Measurements from ENCODE around the gene ATRIP. TPM values are rescaled to one million over a fixed set of nuclear protein-coding genes. Genes with fewer than 3 reads are reported as not detected.

ATRIP gene
- total RNA-seq, 6 experiments from 2014 or later = 7.0 to 10.5 (median 8.2) TPM

- Mint-ChIP-seq H3K27me3 (ENCODE audit: insufficient read depth) (no peaks in the 10 kb centered on the region), H3K9me3 (no peaks in the 10 kb centered on the region), H3K36me3 (ENCODE audit: low read depth) (peaks cover 5% of the 10 kb centered on the region; the same call in 1 of the 2 replicates), H3K4me3 (no peak overlapping the region), H3K4me1 (ENCODE audit: low read depth) (peaks cover 23% of the 10 kb centered on the region), H3K27ac (no peak overlapping the region)
- DNase-seq = no peak
- TF ChIP-seq, protein P1, sequence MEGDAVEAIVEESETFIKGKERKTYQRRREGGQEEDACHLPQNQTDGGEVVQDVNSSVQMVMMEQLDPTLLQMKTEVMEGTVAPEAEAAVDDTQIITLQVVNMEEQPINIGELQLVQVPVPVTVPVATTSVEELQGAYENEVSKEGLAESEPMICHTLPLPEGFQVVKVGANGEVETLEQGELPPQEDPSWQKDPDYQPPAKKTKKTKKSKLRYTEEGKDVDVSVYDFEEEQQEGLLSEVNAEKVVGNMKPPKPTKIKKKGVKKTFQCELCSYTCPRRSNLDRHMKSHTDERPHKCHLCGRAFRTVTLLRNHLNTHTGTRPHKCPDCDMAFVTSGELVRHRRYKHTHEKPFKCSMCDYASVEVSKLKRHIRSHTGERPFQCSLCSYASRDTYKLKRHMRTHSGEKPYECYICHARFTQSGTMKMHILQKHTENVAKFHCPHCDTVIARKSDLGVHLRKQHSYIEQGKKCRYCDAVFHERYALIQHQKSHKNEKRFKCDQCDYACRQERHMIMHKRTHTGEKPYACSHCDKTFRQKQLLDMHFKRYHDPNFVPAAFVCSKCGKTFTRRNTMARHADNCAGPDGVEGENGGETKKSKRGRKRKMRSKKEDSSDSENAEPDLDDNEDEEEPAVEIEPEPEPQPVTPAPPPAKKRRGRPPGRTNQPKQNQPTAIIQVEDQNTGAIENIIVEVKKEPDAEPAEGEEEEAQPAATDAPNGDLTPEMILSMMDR (IDR thresholded peaks at IDR 0.05) = no peak
Measured at GRCh38 chr3:48404440-48405342, 41.8 kb upstream of the ATRIP start.

GRCh38 chr3:48405343-48405881 is 41.1 kb upstream of the ATRIP start:
- no peak for DNase-seq
- H3K36me3 Mint-ChIP-seq (ENCODE audit: low read depth) = peaks cover 5% of the 10 kb centered on the region; the same call in 1 of the 2 replicates
- peaks cover 23% of the 10 kb centered on the region for H3K4me1 Mint-ChIP-seq (ENCODE audit: low read depth)
- no peaks in the 10 kb centered on the region for H3K9me3 Mint-ChIP-seq
- no peak overlapping the region for H3K4me3 Mint-ChIP-seq
- TF ChIP-seq, protein P1 (IDR thresholded peaks at IDR 0.05) = no peak
- no peaks in the 10 kb centered on the region for H3K27me3 Mint-ChIP-seq (ENCODE audit: insufficient read depth)
- no peak overlapping the region for H3K27ac Mint-ChIP-seq

DNA sequence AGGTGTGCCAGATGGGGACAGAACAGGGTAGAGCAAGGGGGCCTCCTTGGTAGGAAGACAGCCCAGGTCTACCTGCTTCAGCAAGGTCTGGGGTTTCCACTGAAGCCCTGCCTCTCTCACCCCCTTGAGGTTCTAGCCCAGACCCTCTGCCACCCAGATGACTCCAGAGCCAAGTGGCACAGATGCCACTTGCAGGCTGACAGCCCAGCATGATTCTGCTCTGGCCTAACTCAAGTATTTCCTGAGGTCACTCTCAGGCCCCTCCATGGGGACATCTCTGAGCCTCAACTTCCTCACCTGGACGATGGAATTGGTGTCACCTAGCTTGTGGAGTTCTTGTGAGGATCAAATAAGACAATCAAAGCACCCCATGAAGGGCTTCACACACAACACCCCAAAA is 40.6 kb upstream of the ATRIP start:
- H3K27ac Mint-ChIP-seq = no peak overlapping the region
- H3K27me3 Mint-ChIP-seq (ENCODE audit: insufficient read depth) = no peaks in the 10 kb centered on the region

GRCh38 chr3:48406443-48407431 is 39.8 kb upstream of the ATRIP start:
- Mint-ChIP-seq H3K9me3 (no peaks in the 10 kb centered on the region), H3K36me3 (ENCODE audit: low read depth) (peaks cover 5% of the 10 kb centered on the region; the same call in 1 of the 2 replicates), H3K27ac (no peak overlapping the region), H3K4me3 (no peak overlapping the region), H3K4me1 (ENCODE audit: low read depth) (peaks cover 12% of the 10 kb centered on the region), H3K27me3 (ENCODE audit: insufficient read depth) (no peaks in the 10 kb centered on the region)
- TF ChIP-seq, protein P1 (IDR thresholded peaks at IDR 0.05) = no peak
- no peak for DNase-seq

More for the DNA sequence above, 40.6 kb upstream of the ATRIP start:
- H3K36me3 Mint-ChIP-seq (ENCODE audit: low read depth) = peaks cover 5% of the 10 kb centered on the region; the same call in 1 of the 2 replicates
- no peak for DNase-seq
- TF ChIP-seq, protein P1 (IDR thresholded peaks at IDR 0.05) = no peak
- H3K4me1 Mint-ChIP-seq (ENCODE audit: low read depth) = peaks cover 19% of the 10 kb centered on the region
- H3K9me3 Mint-ChIP-seq = no peaks in the 10 kb centered on the region
- no peak overlapping the region for H3K4me3 Mint-ChIP-seq

DNA sequence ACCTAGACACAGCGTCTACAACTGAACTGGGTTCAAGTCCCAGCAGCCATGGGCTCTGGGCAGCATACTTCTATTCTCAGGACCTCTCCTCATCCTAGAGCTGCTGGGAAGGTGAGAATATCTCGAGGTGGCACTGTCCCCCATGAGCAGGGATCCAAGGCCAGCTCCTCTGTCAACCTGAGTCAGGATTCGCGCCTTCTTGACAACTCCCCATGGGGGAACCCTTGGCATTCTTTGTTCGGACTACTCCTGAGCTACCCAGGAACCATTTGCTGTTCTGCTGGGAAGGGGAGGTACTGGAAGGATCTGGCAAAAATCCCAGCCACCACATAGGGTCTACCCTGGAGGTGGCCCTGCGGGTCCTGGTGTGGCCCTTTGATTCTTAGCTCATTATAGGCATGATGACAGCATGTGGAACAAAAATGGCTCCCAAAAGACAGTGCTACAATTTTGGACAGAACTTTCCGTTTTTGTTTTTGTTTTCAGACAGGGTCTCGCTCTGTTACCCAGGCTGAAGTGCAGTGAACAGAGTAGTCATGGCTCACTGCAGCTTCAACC is 38.9 kb upstream of the ATRIP start:
- peaks cover 3% of the 10 kb centered on the region for H3K4me1 Mint-ChIP-seq (ENCODE audit: low read depth)
- TF ChIP-seq, protein P1 (IDR thresholded peaks at IDR 0.05) = no peak
- no peaks in the 10 kb centered on the region for H3K27me3 Mint-ChIP-seq (ENCODE audit: insufficient read depth)
- H3K4me3 Mint-ChIP-seq = no peak overlapping the region
- no peak overlapping the region for H3K27ac Mint-ChIP-seq
- H3K36me3 Mint-ChIP-seq (ENCODE audit: low read depth) = peaks cover 5% of the 10 kb centered on the region; the same call in 1 of the 2 replicates
- no peak for DNase-seq
- no peaks in the 10 kb centered on the region for H3K9me3 Mint-ChIP-seq

Data from HFFc6 (cell line).